GOT3 (cell line): ENCODE data around the gene FOXD4L4.
"Not testable (repeated sequence)": the region's sequence is repeated elsewhere in the genome, so short reads cannot be mapped to it uniquely, and the experiment has no call there.

ENCODE experiments used
- DNase-seq: peaks from one replicate; lab custom pipeline; 2025; ENCODE audit warnings: mixed read lengths; lab: John Stamatoyannopoulos, UW

Gene FOXD4L4

DNA sequence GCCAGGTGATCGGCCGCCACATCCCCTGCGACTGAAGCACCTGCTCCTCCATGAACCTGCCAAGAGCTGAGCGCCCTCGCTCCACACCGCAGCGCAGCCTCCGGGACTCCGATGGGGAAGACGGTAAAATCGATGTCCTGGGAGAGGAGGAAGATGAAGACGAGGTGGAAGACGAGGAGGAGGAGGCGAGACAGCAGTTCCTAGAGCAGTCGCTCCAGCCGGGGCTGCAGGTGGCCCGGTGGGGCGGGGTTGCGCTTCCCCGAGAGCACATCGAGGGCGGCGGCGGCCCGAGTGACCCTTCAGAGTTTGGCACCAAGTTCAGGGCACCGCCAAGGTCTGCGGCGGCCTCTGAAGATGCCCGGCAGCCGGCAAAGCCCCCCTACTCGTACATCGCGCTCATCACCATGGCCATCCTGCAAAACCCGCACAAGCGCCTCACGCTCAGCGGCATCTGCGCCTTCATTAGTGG, at the start of gene FOXD4L4:
FOXD4L4 (plus strand) TSS at position 51 of the 469 bp plus-strand sequence; CDS start at position 51, 0 bp downstream.
- DNase-seq: not testable (repeated sequence)

DNA sequence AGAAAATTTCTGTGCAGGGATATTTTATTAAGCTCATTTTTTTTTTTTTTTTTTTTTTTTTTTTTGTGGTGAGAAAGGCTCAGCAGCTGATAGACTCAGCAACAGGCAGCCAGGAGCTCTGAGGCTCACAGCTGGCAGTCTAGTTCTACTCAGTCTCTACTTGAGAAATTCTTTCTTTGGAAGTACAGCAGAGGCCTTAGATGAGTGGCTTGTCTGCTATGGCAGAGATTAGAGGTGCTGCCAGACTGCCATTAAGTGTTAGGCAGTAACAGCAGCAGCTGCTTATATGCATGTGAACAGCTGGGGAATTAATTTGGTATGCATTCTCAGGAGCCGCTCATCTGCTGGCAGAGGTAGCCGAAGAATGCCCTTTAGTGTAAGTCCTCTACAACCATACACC, 33.4 kb upstream of the FOXD4L4 start:
- DNase-seq: not testable (repeated sequence)

GRCh38 chr9:65714445-65714844, 22.5 kb upstream of the FOXD4L4 start:
- not testable (repeated sequence) for DNase-seq

DNA sequence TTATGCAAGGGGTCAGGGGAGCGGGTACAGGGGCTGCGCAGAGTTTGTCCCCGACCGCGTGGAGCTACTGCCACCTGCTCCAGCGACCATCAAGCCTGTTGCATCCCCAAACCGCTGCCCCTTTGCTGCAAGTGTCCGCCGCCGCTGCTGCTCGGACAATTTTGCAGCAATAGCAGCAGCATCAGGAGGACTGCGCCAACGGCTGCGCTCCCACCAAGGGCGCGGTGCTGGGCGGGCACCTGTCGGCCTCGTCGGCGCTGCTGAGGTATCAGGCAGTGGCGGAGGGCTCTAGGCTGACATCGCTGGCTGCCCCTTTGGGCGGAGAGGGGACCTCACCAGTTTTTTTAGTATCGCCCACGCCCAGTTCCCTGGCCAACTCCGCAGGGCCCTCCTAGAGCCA, 1.2 kb downstream of the FOXD4L4 start:
- DNase-seq: not testable (repeated sequence)
